Epidermal melanocyte (primary cell): ENCODE measurements around the gene ZKSCAN7.
"Not testable (repeated sequence)": the region's sequence is repeated elsewhere in the genome, so short reads cannot be mapped to it uniquely, and the experiment has no call there.

ENCODE experiments used
- DNase-seq: peaks from one replicate; pipeline ENCODE4 v3.0.0; 2011; ENCODE audit warnings: low spot score; ENCODE audit not compliant: insufficient read length

The ZKSCAN7 gene

DNA sequence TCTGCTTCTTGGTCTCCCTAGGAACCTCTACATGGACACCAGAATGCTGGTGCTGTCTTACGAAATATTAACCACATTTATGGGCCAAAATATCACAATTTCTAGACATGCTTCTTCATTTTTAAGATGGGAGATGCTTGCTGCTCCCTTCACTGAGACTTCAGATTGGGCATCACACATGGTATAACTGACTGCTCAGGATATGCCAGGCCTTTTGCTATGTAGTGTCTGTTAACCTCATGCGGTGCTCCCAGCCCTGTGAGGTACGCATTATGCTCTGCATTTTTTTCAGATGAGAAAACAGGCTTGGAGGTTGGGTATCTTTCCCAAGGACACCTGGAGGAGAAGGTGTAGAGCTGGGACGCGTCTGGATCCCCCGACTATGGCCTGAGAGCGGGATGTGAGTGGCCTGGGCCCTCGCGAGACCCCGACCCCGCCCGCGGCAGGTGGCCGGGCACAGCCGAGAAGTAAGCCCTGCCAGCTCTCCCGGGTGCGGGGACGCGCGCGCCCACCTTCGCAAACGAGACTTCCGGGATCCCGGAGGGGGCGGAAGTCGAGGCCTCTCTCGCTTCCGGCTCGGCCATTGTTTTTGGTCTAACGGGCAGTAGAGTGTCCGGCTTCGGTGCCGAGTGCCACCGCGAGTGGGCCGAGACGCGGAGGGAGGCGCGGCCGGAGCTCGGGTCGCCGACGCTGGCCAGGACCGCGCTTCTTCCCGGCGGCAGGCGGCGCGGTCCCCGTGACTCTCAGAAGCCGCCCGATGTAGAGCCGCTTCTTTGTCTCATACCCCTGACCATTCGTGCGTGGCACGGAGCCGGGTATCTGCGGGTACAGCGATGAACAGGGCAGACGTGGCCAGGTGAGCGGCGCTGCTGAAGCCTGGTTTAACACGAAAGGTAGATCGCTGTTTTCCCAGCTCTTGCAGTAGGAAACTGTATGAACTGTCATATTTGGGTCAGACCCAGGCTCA lies at the start of gene ZKSCAN7:
Gene ZKSCAN7 (plus strand): TSS at position 568 of the 967 bp plus-strand sequence. CDS start 1,855 bp downstream, outside the sequence.
- peak; percentile 67 for DNase-seq

DNA sequence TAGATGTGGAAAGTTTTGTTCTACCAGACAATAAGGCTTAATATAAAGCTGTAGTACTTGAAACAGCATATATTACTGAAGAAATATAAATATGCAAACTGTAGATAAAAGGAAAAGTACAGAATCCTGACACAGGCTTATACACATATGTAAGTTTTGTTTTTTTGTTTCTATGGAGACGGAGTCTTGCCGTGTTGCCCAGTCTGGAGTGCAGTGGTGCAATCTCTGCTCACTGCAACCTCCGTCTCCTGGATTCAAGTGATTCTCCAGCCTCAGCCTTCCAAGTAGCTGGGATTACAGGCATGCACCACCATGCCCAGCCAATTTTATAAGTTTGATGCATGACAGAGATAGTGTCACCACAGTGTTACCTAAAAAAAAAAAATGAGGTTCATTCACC lies 48.4 kb upstream of the ZKSCAN7 start:
- no peak for DNase-seq

DNA sequence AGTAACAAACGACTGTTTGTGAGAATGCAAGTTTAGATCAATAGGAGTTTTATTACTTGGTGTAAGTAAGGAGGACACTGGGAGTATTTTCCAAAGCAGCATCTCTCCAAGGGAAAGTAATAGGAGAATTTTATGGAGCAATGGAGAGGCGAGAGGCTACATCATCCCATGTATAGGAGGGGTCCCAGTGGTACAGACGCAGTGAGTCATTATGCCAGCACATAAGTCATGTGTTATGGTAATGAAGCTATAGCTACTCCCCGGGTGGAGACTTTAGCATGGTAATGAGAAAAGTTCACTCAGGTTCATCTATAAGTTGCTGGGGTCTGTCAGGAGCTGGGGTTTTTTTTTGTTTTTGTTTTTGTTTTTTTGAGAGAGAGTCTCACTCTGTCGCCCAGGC lies 48.0 kb upstream of the ZKSCAN7 start:
- no peak for DNase-seq

DNA sequence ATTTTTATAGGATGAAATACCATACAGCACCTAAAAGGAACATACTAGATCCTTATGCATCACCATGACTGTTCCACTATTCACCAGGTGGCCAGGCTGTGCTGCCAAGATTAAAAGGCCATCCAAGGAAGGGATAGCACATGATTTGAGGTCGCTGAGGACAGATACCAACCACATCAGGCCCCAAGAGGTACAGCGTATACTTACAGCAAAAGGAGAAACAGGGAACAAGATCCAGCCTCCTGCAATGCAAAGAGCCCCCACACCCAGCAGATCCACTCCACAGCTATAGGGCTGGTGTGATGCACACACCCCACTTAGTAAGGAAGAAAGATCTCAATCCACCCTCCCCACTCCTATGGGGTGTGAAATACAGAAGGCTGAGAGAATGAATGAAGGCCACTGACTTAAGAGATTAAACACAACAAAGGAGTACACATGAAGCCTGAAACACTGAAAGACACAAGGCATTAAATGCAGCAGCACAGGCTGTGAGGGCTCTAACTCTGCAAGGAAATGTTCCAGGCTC lies 45.5 kb upstream of the ZKSCAN7 start:
- no peak for DNase-seq

DNA sequence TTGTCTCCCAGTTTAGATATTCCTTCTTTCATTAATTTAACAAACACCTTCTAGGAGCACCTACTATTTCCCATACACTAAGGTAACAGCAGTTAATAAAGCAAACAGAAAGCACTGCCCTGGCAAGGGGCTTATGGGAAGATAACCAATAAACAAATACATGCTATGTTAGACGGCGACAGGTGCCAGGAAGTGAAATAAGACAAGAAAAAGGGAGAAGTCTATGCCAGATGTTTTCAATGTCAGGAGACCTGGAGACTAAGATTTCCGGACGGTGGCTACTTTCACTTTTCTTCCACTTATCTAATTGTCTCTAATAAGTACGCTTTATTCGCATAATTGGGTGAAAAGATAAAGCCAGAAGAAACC lies 45.0 kb upstream of the ZKSCAN7 start:
- DNase-seq: no peak

DNA sequence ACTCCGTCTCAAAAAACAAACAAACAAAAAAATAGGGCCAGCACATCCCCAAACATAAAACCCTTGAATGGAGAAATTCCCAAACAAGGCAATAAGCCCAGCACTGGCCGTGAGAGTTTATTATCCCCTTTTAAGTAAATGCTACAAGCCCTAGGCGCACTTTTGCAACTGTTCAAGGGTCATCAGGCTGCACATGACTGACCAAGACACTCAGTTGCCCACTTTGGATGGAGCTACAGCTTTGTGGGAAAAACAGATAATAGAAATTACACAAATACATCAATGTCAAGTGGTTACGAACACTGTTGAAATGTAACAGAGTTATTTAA lies 43.8 kb upstream of the ZKSCAN7 start:
- no peak for DNase-seq

DNA sequence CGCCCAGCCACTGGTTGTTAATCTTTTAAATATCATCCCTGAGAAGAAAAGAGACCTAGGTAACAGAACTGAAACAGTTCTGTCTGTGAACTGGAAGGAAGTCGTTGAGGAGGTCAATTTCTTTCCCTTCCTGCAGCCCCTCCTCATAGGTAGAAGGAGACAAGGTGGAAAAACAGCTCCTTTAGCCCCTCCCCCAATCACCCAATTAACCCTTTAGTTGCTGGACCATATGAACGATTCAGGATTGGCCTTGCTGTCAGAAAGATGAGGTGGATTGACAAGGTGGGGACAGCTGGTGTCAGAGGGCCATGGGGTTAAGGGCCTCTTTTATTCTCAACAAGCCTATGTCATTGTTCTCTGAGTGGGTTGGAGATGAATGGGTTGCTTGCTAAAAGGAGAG lies 41.5 kb upstream of the ZKSCAN7 start:
- DNase-seq: no peak

DNA sequence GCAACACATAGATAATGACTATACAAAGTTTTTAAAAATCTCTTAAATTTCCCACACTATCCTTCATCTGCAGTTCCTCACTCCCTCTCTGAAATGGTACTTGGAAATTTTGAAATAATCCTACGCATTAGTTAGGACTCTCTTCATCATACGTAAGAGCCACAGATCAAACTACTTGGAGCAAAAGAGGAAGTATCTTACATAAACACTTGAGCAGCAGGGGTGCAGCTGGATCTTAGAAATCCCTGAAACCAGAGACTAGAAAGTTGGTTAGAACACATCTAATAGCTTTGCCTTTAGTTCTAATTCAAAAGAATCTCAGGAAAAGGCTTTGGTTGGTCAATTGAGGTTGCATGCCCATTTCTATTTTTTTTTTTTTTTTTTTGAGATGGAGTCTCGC lies 38.8 kb upstream of the ZKSCAN7 start:
- no peak for DNase-seq

DNA sequence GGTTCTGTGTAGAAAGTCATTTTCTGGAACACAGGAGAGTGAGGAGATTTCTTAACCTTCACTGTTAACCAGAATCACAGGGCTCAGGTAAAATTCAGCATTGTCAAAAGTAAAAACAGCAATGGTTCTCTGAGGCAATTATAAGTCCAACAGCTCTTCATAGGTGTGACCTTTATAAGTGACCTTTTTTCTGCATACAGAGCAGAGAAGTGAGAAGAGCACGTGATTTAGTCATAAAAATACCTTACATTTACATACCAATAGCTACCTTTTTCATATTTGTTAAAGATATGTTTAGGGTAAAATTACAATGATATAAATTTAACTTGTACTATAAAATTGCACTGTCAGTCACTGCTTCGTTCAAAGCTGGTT lies 36.2 kb upstream of the ZKSCAN7 start:
- DNase-seq: no peak

DNA sequence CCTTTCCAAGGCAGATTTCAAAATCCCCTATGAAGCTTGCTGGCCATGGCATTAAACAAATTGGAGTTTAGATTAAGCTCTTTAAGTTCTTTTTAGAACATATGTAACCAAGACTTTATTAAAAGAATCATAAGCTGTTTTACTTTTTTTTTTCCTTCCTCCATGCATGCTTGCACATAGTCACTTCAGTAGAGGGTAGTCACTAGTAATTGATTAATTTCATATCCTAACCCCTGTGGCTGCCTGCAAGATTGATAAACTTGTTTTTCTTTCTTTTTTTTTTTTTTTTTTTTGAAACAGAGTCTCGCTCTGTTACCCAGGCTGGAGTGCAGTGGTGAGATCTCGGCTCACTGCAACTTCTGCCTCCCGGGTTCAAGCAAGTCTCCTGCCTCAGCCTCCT lies 33.3 kb upstream of the ZKSCAN7 start:
- no peak for DNase-seq

DNA sequence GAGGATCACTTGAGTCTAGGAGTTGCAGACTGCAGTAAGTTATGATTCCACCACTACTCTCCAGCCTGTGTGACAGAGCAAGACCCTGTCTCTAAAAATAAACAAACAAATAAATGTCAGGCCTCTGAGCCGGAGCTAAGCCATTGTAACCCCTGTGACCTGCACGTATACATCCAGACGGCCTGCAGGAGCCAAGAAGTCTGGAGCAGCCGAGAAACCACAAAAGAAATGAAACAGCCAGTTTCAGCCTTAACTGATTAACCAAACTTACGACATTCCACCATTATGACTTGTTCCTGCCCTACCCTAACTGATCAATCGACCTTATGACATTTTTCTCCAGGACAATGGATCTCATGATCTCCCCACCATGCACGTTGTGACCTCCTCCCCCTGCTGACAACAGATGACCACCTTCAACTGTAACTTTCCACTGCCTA lies 32.5 kb upstream of the ZKSCAN7 start:
- no peak for DNase-seq

DNA sequence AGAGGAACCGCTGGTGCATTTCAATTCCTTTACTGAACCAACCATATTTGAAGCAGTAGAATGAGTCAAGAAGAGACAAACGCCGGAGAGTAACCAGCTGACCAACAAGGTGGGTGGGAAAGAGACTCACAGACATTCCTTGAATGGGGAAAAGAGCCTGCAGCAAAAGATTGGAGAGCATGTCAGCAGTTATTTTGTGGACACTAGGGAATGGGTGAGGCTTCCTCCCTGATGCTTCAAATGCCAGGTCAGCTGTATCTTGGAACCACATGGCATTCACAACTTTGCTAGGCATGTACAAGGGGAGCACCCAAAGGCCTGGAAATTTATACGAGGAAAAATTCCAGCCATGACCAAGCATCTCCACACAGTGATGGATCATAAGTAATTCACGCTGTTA lies 29.9 kb upstream of the ZKSCAN7 start:
- DNase-seq: no peak

DNA sequence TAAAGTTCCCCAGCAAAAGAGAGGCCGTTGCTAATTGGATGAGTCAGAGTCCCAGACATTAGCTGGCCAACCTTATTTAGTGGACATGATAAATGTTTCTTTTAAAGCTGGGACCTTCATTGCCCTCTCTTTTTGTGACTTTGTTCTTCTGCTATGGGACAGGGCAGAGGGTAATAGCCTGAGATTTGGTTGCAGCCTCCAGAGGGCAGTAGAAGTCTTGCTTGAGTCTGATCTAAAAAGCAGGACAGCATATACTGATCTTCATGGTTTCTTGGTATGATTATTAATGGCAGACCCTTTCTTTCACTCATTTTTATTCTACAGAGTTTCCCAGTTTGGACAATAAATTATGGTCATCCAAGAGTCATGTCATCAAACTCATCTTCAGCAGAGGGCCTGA lies 25.1 kb upstream of the ZKSCAN7 start:
- no peak for DNase-seq

DNA sequence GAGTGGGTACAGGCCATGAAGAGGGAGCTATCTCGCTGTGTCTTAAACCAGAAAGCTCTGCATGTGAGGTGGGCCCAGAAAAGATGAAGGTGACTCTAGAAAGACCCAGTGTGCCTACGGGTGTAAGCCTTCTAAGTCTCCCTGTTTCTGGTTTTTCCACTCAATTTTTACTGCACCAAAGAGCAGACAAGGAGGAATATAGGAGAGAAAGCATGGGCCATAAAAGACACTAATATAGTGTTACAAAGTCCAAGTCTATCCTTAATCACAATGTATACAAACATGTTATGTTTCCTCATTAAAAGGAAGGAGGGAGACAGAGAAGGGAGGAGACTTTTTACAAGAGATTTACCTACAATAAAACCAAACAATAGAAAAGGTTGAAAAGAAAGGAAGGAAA lies 24.1 kb upstream of the ZKSCAN7 start:
- DNase-seq: no peak

DNA sequence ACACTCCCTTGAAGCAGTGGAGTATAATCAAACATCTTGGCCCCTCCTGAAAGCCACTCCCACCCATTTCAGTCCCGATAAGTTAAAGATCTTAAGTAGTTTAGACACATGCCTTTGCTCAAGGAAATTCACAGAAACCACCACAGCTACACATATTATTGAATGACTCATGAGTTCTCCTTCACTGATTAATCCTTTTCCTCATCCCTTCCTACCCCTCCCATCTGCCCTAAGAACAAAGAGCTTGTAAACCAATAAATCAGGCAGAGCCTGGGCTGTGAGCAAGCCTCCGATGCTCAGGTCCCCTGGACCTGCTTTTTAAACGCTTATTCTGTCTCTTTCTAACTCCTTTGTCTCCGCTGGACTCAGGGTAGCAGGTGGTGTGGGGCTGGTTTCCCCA lies 20.3 kb upstream of the ZKSCAN7 start:
- not testable (repeated sequence) for DNase-seq

DNA sequence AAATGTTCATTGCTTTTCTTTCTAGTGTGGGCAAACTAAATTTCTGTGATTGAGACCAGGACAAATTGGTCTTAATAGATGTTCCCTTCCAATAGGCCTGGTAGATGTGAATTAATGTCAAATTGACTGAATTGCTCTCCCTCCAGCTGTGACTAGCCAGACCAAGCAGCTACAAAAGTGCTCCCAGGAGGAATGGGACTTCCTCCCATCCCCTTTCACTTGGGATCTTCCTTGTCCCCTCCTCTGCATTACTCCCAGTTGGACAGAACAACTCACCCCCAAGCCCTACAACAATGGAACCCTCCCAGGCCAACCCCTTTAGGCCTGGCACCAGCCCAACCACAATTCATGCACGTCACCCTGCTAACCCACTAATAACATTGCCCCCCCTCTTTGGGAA lies 19.6 kb upstream of the ZKSCAN7 start:
- no peak for DNase-seq

DNA sequence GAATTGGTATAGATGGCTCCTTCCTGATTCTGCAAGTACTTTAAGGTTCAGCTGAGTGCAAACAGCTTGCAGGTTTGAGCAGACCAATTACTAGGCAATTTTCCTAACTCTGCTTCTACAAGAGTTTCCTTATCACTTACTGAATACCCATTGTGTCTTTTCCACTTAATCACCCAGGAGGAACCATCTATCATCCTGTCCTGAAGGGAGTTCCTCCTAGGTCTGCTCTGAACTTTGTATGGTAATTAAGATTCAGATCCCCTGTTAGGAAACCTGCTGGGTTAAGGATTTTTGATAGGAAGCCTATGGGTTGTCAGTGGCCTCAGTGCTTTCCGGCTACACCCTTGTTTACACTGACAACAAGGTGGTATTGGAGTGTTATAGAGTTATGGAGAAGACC lies 10.2 kb upstream of the ZKSCAN7 start:
- DNase-seq: not testable (repeated sequence)

DNA sequence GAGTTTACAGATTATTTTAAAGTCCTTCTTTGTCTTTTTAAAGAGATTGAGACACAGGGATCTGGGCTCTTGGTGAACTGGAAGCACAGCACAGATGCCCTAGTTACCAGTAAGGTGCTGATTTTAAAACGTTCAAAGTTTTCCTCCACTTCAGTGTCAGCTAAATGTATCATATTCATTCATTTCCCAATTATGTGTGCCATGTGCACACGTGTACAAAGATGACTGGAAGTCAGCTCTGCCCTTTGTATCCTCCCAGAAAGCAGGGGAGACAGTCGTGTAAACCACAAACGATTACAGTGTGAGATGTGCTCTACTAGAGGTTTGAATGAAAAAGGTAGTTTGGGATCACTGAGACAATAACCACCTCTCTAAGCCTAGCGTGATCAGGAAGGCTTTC lies 730 bp downstream of the ZKSCAN7 start:
- DNase-seq: no peak

DNA sequence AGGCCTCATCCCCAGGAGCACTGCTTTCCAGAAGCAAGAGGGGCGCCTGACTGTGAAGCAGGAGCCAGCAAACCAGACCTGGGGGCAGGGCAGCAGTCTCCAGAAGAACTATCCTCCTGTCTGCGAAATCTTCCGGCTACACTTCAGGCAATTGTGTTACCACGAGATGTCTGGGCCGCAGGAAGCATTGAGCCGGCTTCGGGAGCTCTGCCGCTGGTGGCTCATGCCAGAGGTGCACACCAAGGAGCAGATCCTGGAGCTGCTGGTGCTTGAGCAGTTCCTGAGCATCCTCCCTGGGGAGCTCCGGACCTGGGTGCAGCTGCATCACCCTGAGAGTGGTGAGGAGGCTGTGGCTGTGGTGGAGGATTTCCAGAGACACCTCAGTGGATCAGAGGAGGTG lies 2.1 kb downstream of the ZKSCAN7 start:
- DNase-seq: no peak

DNA sequence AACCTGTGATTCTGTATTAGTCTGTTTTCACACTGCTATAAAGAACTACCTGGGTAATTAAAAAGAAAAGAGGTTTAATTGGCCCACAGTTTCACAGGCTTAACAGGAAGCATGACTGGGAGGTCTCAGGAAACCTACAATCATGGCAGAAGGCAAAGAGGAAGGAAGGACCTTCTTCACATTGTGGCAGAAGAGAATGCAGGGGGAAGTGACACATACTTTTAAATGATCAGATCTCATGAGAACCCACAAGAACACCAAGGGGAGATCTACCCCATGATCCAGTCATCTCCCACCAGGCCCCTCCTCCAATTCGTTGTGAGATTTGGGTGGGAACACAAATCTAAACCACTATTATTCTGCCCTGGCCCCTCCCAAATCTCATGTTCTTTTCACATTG lies 6.1 kb downstream of the ZKSCAN7 start:
- DNase-seq: no peak

DNA sequence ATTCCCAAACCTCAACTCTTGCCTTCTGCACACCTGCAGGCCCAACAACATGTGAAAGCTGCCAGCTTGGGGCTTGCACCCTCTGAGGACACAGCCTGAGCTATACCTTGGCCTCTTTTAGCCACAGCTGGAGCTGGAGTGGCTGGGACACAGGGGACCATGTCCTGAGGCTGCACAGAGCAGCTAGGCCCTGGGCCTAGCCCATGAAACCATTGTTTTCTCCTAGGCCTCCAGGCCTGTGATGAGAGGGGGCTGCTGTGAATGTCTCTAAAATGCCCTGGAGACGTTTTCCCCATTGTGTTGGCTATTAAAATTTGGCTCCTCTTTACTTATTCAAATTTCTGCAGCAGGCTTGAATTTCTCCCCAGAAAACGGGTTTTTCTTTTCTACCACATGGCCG lies 7.2 kb downstream of the ZKSCAN7 start:
- no peak for DNase-seq

DNA sequence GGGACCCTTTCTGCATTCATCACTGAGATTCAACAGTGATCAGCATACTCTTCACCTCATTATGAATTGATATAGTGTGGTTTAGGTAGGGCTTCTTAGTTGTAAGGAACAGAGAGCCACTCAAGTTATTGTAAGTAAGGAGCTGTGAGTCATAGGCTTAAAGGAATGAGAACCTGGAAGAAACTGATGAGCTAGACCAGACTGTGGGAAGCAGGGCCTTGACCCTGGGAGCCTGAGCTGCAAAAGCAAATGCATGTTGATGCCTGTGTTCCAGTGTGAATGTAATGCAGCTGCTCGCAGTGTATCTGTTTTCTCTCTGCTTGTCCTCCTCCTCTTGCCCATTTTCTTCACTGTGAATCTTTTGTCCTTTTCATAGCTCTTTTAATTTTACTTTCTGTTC lies 13.6 kb downstream of the ZKSCAN7 start:
- DNase-seq: no peak

DNA sequence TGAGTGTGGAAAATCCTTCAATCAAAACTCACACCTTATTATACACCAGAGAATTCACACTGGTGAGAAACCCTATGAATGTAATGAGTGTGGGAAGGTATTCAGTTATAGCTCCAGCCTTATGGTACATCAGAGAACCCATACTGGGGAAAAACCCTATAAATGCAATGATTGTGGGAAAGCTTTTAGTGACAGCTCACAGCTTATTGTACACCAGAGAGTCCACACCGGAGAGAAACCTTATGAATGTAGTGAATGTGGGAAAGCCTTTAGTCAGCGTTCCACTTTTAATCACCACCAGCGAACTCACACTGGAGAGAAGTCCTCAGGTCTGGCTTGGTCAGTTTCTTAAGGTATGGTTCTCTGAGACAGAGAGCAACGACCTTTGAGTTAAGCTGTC lies 16.0 kb downstream of the ZKSCAN7 start:
- no peak for DNase-seq
